Nephron progenitor cell (in vitro differentiated cells): ENCODE results near the gene HADH.

ENCODE experiments used
- DNase-seq: peaks from one replicate; pipeline ENCODE4 v3.0.0; 2021
- H3K27ac Mint-ChIP-seq: 2 replicates; pipeline ENCODE4 v1.8.0; 2021; ENCODE audit warnings: mild to moderate bottlenecking, moderate library complexity, mixed read lengths
- H3K27me3 Mint-ChIP-seq: 2 replicates; pipeline ENCODE4 v1.8.0; 2021; ENCODE audit warnings: mild to moderate bottlenecking, low read depth, mixed read lengths; ENCODE audit not compliant: poor library complexity
- H3K36me3 Mint-ChIP-seq: 2 replicates; pipeline ENCODE4 v1.8.0; 2021; ENCODE audit warnings: low read depth, mixed read lengths
- H3K4me1 Mint-ChIP-seq: 2 replicates; pipeline ENCODE4 v1.8.0; 2021; ENCODE audit warnings: mixed read lengths
- H3K4me3 Mint-ChIP-seq: 2 replicates; pipeline ENCODE4 v1.8.0; 2021; ENCODE audit warnings: mild to moderate bottlenecking, moderate library complexity, mixed read lengths
- H3K9me3 Mint-ChIP-seq: 2 replicates; pipeline ENCODE4 v1.8.0; 2021; ENCODE audit warnings: mild to moderate bottlenecking, moderate library complexity, mixed read lengths
- TF ChIP-seq, protein P1 (sequence below): fragments of 200-600 bp; sonication (generic); IDR thresholded peaks from 2 replicates; pipeline ENCODE4 v1.5.0; 2021; ENCODE audit warnings: antibody characterized with exemption

The HADH gene

DNA sequence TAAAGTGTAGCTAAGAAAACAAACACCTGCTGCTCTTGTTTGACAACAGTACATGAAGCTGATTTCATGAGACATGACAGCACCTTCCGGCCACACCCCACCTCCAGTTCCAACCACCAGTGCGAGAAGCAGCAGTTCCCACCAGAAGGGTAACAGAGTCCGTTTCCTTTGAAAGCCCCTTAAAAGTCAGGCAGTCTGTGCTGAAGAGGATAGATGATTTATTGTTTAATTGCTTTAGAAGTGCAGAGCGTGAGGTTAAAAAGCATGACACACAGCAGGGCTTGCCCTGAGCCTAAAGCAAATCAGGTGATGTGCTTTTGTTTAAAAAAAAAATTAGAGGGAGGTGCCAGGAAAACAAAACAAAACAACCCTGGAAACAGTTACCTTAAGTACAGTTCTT, 82.6 kb downstream of the HADH start:
- TF ChIP-seq, protein P1, sequence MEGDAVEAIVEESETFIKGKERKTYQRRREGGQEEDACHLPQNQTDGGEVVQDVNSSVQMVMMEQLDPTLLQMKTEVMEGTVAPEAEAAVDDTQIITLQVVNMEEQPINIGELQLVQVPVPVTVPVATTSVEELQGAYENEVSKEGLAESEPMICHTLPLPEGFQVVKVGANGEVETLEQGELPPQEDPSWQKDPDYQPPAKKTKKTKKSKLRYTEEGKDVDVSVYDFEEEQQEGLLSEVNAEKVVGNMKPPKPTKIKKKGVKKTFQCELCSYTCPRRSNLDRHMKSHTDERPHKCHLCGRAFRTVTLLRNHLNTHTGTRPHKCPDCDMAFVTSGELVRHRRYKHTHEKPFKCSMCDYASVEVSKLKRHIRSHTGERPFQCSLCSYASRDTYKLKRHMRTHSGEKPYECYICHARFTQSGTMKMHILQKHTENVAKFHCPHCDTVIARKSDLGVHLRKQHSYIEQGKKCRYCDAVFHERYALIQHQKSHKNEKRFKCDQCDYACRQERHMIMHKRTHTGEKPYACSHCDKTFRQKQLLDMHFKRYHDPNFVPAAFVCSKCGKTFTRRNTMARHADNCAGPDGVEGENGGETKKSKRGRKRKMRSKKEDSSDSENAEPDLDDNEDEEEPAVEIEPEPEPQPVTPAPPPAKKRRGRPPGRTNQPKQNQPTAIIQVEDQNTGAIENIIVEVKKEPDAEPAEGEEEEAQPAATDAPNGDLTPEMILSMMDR: no peak
- Mint-ChIP-seq H3K9me3 (no peaks in the 10 kb centered on the region), H3K27me3 (no peaks in the 10 kb centered on the region), H3K27ac (peak overlapping the region; percentile 97), H3K4me1 (peaks cover 56% of the 10 kb centered on the region), H3K36me3 (peaks cover 78% of the 10 kb centered on the region), H3K4me3 (peak overlapping the region; percentile 27)
- peak; percentile 38 for DNase-seq

DNA sequence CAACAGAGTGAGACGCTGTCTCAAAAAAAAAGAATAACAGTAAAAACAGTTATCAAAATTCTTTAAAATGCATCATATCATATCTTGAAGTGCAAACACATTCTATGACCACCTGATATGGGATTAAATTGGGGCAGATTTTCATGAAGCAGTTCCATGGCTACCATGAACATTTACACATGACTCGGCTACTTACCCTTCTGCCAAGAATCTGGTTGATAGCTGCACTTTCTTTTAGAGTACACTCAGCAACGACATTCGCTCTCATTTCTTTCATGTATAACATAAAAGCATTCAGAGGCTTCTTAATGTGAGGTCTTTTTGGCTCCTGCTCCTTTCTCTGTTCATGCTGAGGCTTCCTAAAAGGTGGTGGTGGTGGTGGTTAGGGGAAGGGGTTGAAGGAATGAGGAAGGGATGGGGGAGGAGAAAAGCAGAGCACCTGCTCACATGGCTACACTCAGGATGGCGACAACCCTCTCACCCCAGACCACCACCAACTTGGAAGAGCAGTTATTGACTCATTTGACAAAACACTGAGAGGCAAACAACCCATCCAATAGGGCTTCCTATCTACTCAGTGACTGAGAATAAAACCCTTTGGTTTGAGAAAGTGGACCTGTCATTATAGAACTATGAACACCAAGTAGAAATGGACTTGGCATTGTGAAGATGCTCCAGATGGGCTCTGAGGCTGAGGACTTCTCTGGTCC, 88.5 kb downstream of the HADH start:
- TF ChIP-seq, protein P1: no peak
- Mint-ChIP-seq H3K4me3 (no peak overlapping the region), H3K4me1 (peaks cover 28% of the 10 kb centered on the region), H3K9me3 (no peaks in the 10 kb centered on the region), H3K27ac (peak overlapping the region; percentile 74), H3K27me3 (no peaks in the 10 kb centered on the region), H3K36me3 (peaks cover 86% of the 10 kb centered on the region)
- no peak for DNase-seq

DNA sequence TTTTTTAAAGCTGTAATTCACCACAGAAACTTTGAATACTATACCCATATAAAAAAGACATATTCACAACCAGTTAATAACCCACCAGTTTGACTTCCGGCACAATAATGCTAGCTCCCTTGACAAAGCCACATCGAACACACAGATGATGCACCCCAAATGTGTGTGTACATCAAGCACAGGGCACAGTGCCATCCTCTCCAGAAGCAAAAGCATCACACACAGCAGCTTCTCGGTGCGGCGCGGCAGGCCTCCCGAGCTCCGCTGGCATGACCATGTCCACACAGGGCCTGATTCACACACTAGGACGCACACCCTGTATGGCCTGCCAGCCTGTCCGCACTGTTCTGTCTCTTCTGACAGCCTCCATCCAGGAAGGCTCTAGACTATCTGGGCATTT, 91.1 kb downstream of the HADH start:
- Mint-ChIP-seq H3K4me1 (peaks cover 5% of the 10 kb centered on the region), H3K27me3 (no peaks in the 10 kb centered on the region), H3K27ac (peak overlapping the region; percentile 95), H3K36me3 (peaks cover 81% of the 10 kb centered on the region), H3K4me3 (no peak overlapping the region), H3K9me3 (no peaks in the 10 kb centered on the region)
- DNase-seq: no peak
- TF ChIP-seq, protein P1: no peak

DNA sequence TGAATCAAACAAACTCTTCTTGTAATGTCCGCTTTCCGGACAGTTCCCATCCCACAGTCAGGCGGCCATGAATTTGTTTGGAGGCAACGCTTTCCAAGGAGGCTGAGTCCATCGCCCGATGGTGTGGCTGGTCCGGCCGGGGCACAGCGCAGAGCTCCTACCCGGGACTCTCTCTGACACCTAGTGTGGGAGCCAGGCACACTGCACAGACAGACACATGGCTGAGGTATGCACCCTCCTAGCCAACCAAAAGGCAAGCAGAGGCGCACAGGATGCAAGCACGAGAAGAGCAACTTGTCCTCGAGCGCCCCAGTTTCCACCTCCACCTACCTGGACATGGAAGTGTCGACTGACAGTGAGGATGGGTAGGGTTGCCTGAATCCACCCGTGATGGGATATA, 91.6 kb downstream of the HADH start:
- H3K4me3 Mint-ChIP-seq: no peak overlapping the region
- peaks cover 79% of the 10 kb centered on the region for H3K36me3 Mint-ChIP-seq
- H3K9me3 Mint-ChIP-seq: no peaks in the 10 kb centered on the region
- peak overlapping the region; percentile 95 for H3K27ac Mint-ChIP-seq
- peaks cover 5% of the 10 kb centered on the region for H3K4me1 Mint-ChIP-seq
- TF ChIP-seq, protein P1: no peak
- H3K27me3 Mint-ChIP-seq: no peaks in the 10 kb centered on the region
- DNase-seq: no peak
